A673 (cell line): ENCODE data around the gene EXOC6B. TPM values are rescaled to one million over a fixed set of nuclear protein-coding genes. Genes with fewer than 3 reads are reported as not detected.

ENCODE experiments used
- BruUV-seq: library from RNA; stranded (reverse); fragments of 400-500 nt; replicated peaks from 2 replicates; lab custom pipeline; 2021; lab: Mats Ljungman, UMichigan
- CTCF ChIA-PET: fragments of 300-600 bp; sonication (Branson Sonifier 250); formaldehyde crosslinking; loops from one replicate; lab custom pipeline; 2022; ENCODE audit warnings: antibody characterized with exemption; lab: Charles Lee
- POLR2A ChIA-PET: fragments of 300-600 bp; sonication (Branson Sonifier 250); formaldehyde crosslinking; loops from one replicate; lab custom pipeline; 2022; ENCODE audit warnings: antibody characterized with exemption; ENCODE audit not compliant: low non-redundant PET; lab: Charles Lee
- DNase-seq: peaks from one replicate; pipeline ENCODE4 v3.0.0-alpha.2; 2015; ENCODE audit warnings: low spot score
- H3K27ac ChIP-seq: fragments of 200-600 bp; sonication (generic); 2 replicates; pipeline ENCODE4 v1.5.1; 2016; ENCODE audit warnings: mixed run types, low read depth, mild to moderate bottlenecking, mixed read lengths, antibody characterized with exemption, low read length; ENCODE audit not compliant: poor library complexity, severe bottlenecking
- H3K27me3 ChIP-seq: fragments of 200-600 bp; sonication (generic); replicated peaks from 2 replicates; pipeline ENCODE4 v1.6.1; 2017; ENCODE audit warnings: mixed run types, low read depth, mild to moderate bottlenecking, mixed read lengths, antibody characterized with exemption, low read length; ENCODE audit not compliant: insufficient read depth, poor library complexity
- H3K36me3 ChIP-seq: fragments of 200-600 bp; sonication (generic); 2 replicates; pipeline ENCODE4 v1.6.1; 2016; ENCODE audit warnings: mixed run types, mild to moderate bottlenecking, mixed read lengths, antibody characterized with exemption, low read length; ENCODE audit not compliant: insufficient read depth, poor library complexity, severe bottlenecking
- H3K4me1 ChIP-seq: fragments of 200-600 bp; sonication (generic); 2 replicates; pipeline ENCODE4 v1.6.1; 2017; ENCODE audit warnings: mixed run types, mild to moderate bottlenecking, mixed read lengths, antibody characterized with exemption, low read length; ENCODE audit not compliant: insufficient read depth, poor library complexity, severe bottlenecking
- H3K4me3 ChIP-seq: fragments of 200-600 bp; sonication (generic); 2 replicates; pipeline ENCODE4 v1.5.1; 2016; ENCODE audit warnings: low read depth, mixed run types, mild to moderate bottlenecking, mixed read lengths, low read length; ENCODE audit not compliant: poor library complexity, severe bottlenecking
- H3K9me3 ChIP-seq: fragments of 200-600 bp; sonication (generic); 2 replicates; pipeline ENCODE4 v1.6.1; 2016; ENCODE audit warnings: mixed run types, low read depth, mild to moderate bottlenecking, mixed read lengths, antibody characterized with exemption, low read length; ENCODE audit not compliant: poor library complexity, severe bottlenecking
- EZH2 ChIP-seq: fragments of 200-600 bp; sonication (generic); IDR thresholded peaks from 2 replicates; pipeline ENCODE4 v1.6.1; 2017; ENCODE audit warnings: borderline replicate concordance, low read depth, mild to moderate bottlenecking, mixed read lengths, antibody characterized with exemption, low read length; ENCODE audit not compliant: poor library complexity, severe bottlenecking
- intact Hi-C: fragments of 100-400 bp; cut with micrococcal nuclease; formaldehyde crosslinking; loops from one replicate; pipeline ENCODE4 v1.10.0; 2022; ENCODE audit not compliant: unreplicated experiment
- total RNA-seq: library from RNA; stranded (reverse); gene quantifications from 2 replicates; pipeline ENCODE4 v1.2.3, GENCODE V29; 2021
- TF ChIP-seq, protein P1 (sequence below): fragments of 300-800, 200-600 bp; sonication (generic); conservative IDR thresholded peaks from 2 replicates; pipeline ENCODE4 v1.5.1; 2017; ENCODE audit warnings: low read depth, mild to moderate bottlenecking, antibody characterized with exemption, low read length, moderate library complexity, mixed read lengths

The EXOC6B gene
- total RNA-seq, 1 experiment from 2014 or later: 138 TPM

- H3K9me3 ChIP-seq: no peaks in the 10 kb centered on the region
- no TSS peak for BruUV-seq
- H3K4me3 ChIP-seq: no peak overlapping the region
- H3K4me1 ChIP-seq: no peaks in the 10 kb centered on the region
- ChIA-PET POLR2A (no interaction called here), CTCF (interaction anchor here (0.6 to 0.7 kb wide), 2 partner anchors 41 to 1312 kb away, joined by 3 read pairs; no protein-coding TSS in a partner anchor)
- no peak overlapping the region for H3K27ac ChIP-seq
- TF ChIP-seq, protein P1, sequence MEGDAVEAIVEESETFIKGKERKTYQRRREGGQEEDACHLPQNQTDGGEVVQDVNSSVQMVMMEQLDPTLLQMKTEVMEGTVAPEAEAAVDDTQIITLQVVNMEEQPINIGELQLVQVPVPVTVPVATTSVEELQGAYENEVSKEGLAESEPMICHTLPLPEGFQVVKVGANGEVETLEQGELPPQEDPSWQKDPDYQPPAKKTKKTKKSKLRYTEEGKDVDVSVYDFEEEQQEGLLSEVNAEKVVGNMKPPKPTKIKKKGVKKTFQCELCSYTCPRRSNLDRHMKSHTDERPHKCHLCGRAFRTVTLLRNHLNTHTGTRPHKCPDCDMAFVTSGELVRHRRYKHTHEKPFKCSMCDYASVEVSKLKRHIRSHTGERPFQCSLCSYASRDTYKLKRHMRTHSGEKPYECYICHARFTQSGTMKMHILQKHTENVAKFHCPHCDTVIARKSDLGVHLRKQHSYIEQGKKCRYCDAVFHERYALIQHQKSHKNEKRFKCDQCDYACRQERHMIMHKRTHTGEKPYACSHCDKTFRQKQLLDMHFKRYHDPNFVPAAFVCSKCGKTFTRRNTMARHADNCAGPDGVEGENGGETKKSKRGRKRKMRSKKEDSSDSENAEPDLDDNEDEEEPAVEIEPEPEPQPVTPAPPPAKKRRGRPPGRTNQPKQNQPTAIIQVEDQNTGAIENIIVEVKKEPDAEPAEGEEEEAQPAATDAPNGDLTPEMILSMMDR: no peak
- no peak for TF ChIP-seq EZH2
- DNase-seq: no peak
- H3K36me3 ChIP-seq: no peaks in the 10 kb centered on the region
- intact Hi-C loops: no loop called here
- H3K27me3 ChIP-seq: peaks cover 40% of the 10 kb centered on the region
These were observed 45.2 kb upstream of the EXOC6B start for GRCh38 chr2:72871060-72871459.

- no peak for TF ChIP-seq EZH2
- TF ChIP-seq, protein P1: no peak
- CTCF ChIA-PET: no interaction called here
- H3K4me1 ChIP-seq: no peaks in the 10 kb centered on the region
- DNase-seq: no peak
- H3K9me3 ChIP-seq: no peaks in the 10 kb centered on the region
- POLR2A ChIA-PET: no interaction called here
- no peak overlapping the region for H3K27ac ChIP-seq
- H3K27me3 ChIP-seq: peaks cover 10% of the 10 kb centered on the region
- no peak overlapping the region for H3K4me3 ChIP-seq
- intact Hi-C loops: no loop called here
- no peaks in the 10 kb centered on the region for H3K36me3 ChIP-seq
- no TSS peak for BruUV-seq
These were observed 38.7 kb upstream of the EXOC6B start for GRCh38 chr2:72864500-72864899.

DNA sequence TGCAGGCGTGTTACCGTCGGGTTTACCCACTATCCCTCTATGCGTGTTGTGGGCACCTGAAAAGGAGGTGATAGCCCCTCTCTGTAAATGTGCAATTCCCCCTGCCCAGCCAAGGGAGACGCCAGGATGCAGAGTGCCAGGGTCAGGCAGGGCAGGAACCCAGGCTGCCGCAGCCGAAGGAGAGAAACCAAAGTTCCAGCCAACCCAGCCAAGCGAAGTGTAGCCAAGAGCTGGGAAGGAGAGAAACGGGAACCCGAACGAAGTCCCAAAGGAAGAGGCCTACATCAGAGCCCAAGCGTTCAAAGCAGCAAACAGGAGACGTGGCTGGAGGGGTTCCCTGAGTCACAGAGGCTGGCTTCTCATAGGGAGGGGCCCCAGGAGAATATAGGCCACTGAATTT is 37.2 kb upstream of the EXOC6B start:
- Histone ChIP-seq H3K4me1 (no peaks in the 10 kb centered on the region), H3K4me3 (no peak overlapping the region), H3K36me3 (no peaks in the 10 kb centered on the region), H3K27ac (no peak overlapping the region), H3K27me3 (peaks cover 8% of the 10 kb centered on the region), H3K9me3 (no peaks in the 10 kb centered on the region)
- ChIA-PET POLR2A (no interaction called here), CTCF (interaction anchor here (0.7 to 1.9 kb wide), 6 partner anchors 24 to 314 kb away, joined by 3 to 5 read pairs (median 4); partner anchors contain the start of gene SPR)
- DNase-seq: no peak
- TF ChIP-seq, protein P1: no peak
- TF ChIP-seq EZH2: no peak
- BruUV-seq: no TSS peak
- intact Hi-C loops: no loop called here
